Naive thymus-derived CD4-positive, alpha-beta T cell (primary cell): ENCODE measurements around the gene ABL2. TPM values are rescaled to one million over a fixed set of nuclear protein-coding genes. Genes with fewer than 3 reads are reported as not detected.

ENCODE experiments used
- ATAC-seq: fragments of 150-1000 bp; cut with Tn5 transposase; 2 replicates; pipeline ENCODE4 v1.10.0; 2021; ENCODE audit warnings: mild to moderate bottlenecking, moderate library complexity
- CTCF ChIA-PET: fragments of 350-600 bp; sonication (Branson Sonifier 250); formaldehyde crosslinking; loops from one replicate; lab custom pipeline; 2021; ENCODE audit warnings: antibody characterized with exemption; lab: Charles Lee
- POLR2A ChIA-PET: fragments of 350-600 bp; sonication (Branson Sonifier 250); formaldehyde crosslinking; loops from one replicate; lab custom pipeline; 2021; ENCODE audit warnings: antibody characterized with exemption, inconsistent platforms; lab: Charles Lee
- DNase-seq, 9 donors: peaks; one replicate each; pipeline versions ENCODE4 v3.0.0 to v3.0.0-alpha.2; 2020 to 2022; ENCODE audit warnings: mixed read lengths in 1 of 9
- H3K27ac ChIP-seq: one replicate; pipeline ENCODE4 v1.7.0; 2013; ENCODE audit warnings: mild to moderate bottlenecking, low read depth, low read length, moderate library complexity
- H3K27me3 ChIP-seq, 2 donors: one replicate each; pipeline ENCODE4 v1.7.0; 2013; ENCODE audit warnings: low read length in 2 of 2, mild to moderate bottlenecking in 2 of 2, moderate library complexity in 2 of 2; ENCODE audit not compliant: control insufficient read depth in 2 of 2, insufficient read depth in 2 of 2
- H3K36me3 ChIP-seq, 3 experiments: 1 replicate in 2 of 3; 2 replicates in 1 of 3; pipeline ENCODE4 v1.7.0; 2013; ENCODE audit warnings: low read length in 3 of 3, mild to moderate bottlenecking in 3 of 3, moderate library complexity in 1 of 3; ENCODE audit not compliant: insufficient read depth in 3 of 3, control insufficient read depth in 2 of 3
- H3K4me1 ChIP-seq, 2 donors: one replicate each; pipeline ENCODE4 v1.7.0; 2013; ENCODE audit warnings: low read length in 2 of 2, mild to moderate bottlenecking in 2 of 2, moderate library complexity in 1 of 2; ENCODE audit not compliant: control insufficient read depth in 2 of 2, insufficient read depth in 2 of 2
- H3K4me3 ChIP-seq: 2 replicates; pipeline ENCODE4 v1.7.0; 2013; ENCODE audit warnings: mild to moderate bottlenecking, low read length
- H3K9me3 ChIP-seq, 3 experiments: 1 replicate in 2 of 3; 2 replicates in 1 of 3; pipeline ENCODE4 v1.7.0; 2013; ENCODE audit warnings: low read length in 3 of 3; ENCODE audit not compliant: control insufficient read depth in 2 of 3
- H3K27ac Mint-ChIP-seq, 9 donors: one replicate each; pipeline ENCODE4 v1.8.0; 2020 to 2022; ENCODE audit warnings: mixed read lengths in 9 of 9, mild to moderate bottlenecking in 8 of 9, moderate library complexity in 5 of 9, inconsistent platforms in 2 of 9
- H3K27me3 Mint-ChIP-seq, 5 donors: one replicate each; pipeline ENCODE4 v1.8.0; 2021 to 2022; ENCODE audit warnings: mixed read lengths in 5 of 5, mild to moderate bottlenecking in 1 of 5
- H3K36me3 Mint-ChIP-seq, 5 donors: one replicate each; pipeline ENCODE4 v1.8.0; 2020 to 2022; ENCODE audit warnings: mixed read lengths in 5 of 5, mild to moderate bottlenecking in 3 of 5, inconsistent platforms in 1 of 5
- H3K4me1 Mint-ChIP-seq, 7 donors: one replicate each; pipeline ENCODE4 v1.8.0; 2020 to 2022; ENCODE audit warnings: mixed read lengths in 7 of 7, mild to moderate bottlenecking in 3 of 7, inconsistent platforms in 1 of 7
- H3K4me3 Mint-ChIP-seq, 10 donors: one replicate each; pipeline ENCODE4 v1.8.0; 2020 to 2022; ENCODE audit warnings: mild to moderate bottlenecking in 10 of 10, mixed read lengths in 10 of 10, moderate library complexity in 6 of 10, inconsistent platforms in 2 of 10
- H3K9me3 Mint-ChIP-seq, 11 donors: one replicate each; pipeline ENCODE4 v1.8.0; 2020 to 2022; ENCODE audit warnings: mixed read lengths in 11 of 11, mild to moderate bottlenecking in 4 of 11, inconsistent platforms in 1 of 11, moderate library complexity in 1 of 11
- intact Hi-C, 2 donors: fragments of 100-400 bp; cut with micrococcal nuclease; formaldehyde crosslinking; loops; one replicate each; pipeline ENCODE4 v1.15.1; 2023
- polyA plus RNA-seq, 2 donors: library from polyadenylated mRNA; unstranded; fragments of 300-500 nt; fragmentation: Illumina TruSeq; gene quantifications; one replicate each; pipeline ENCODE4 v1.2.3, GENCODE V29; 2021
- total RNA-seq, 6 experiments: library from RNA in 5 of 6; stranded (reverse) in 5 of 6; gene quantifications; 1 replicate in 5 of 6; 2 replicates in 1 of 6; pipeline ENCODE4 v1.2.3 and lab custom pipeline; 2021 to 2026

ABL2 gene
- total and polyA plus RNA-seq, 7 experiments from 2014 or later, result 1.9 to 20.1 (median 17.1) TPM

- Mint-ChIP-seq H3K4me1 (peaks cover 8 to 44% (median 28%) of the 10 kb centered on the region in 7 donors), H3K9me3 (peaks cover 0 to 4% (median 0%) of the 10 kb centered on the region in 11 donors), H3K4me3 (peak overlapping the region in 3 of 10 donors; percentile 0 to 56 (median 12)), H3K36me3 (peaks cover 0 to 30% (median 16%) of the 10 kb centered on the region in 5 donors), H3K27ac (peak overlapping the region in 8 of 9 donors; percentile 27 to 82 (median 56)), H3K27me3 (no peaks in the 10 kb centered on the region)
- Histone ChIP-seq H3K4me3 (no peak overlapping the region), H3K4me1 (no peaks in the 10 kb centered on the region), H3K27me3 (no peaks in the 10 kb centered on the region), H3K36me3 (no peaks in the 10 kb centered on the region), H3K27ac (no peak overlapping the region), H3K9me3 (no peaks in the 10 kb centered on the region)
- CTCF ChIA-PET, result no interaction called here
- ATAC-seq, result no peak
- POLR2A ChIA-PET, result no interaction called here
- intact Hi-C loops, result loop anchor here in 1 of 2 donors (5.0 kb wide), 1 partner anchor 35 kb away; no protein-coding TSS in a partner anchor
- no peak for DNase-seq
Observed at GRCh38 chr1:179151908-179152682, 77.4 kb downstream of the ABL2 start.

GRCh38 chr1:179146911-179147310 is 82.6 kb downstream of the ABL2 start:
- POLR2A ChIA-PET, result no interaction called here
- Mint-ChIP-seq H3K4me3 (no peak overlapping the region), H3K4me1 (peaks cover 6 to 48% (median 32%) of the 10 kb centered on the region in 7 donors), H3K27me3 (no peaks in the 10 kb centered on the region), H3K36me3 (peaks cover 0 to 22% (median 12%) of the 10 kb centered on the region in 5 donors), H3K27ac (peak overlapping the region in 8 of 9 donors; percentile 25 to 87 (median 62)), H3K9me3 (peaks cover 0 to 4% (median 0%) of the 10 kb centered on the region in 11 donors)
- Histone ChIP-seq H3K36me3 (no peaks in the 10 kb centered on the region), H3K9me3 (no peaks in the 10 kb centered on the region), H3K4me3 (no peak overlapping the region), H3K27ac (no peak overlapping the region), H3K4me1 (peaks cover 7% of the 10 kb centered on the region in 2 donors), H3K27me3 (no peaks in the 10 kb centered on the region)
- DNase-seq, result no peak
- intact Hi-C loops, result no loop called here
- ATAC-seq, result no peak
- CTCF ChIA-PET, result no interaction called here

GRCh38 chr1:179146476-179146875 is 83.0 kb downstream of the ABL2 start:
- Mint-ChIP-seq H3K4me3 (no peak overlapping the region), H3K4me1 (peaks cover 7 to 49% (median 33%) of the 10 kb centered on the region in 7 donors), H3K9me3 (peaks cover 0 to 4% (median 0%) of the 10 kb centered on the region in 11 donors), H3K27me3 (no peaks in the 10 kb centered on the region), H3K36me3 (peaks cover 0 to 22% (median 12%) of the 10 kb centered on the region in 5 donors), H3K27ac (peak overlapping the region in 8 of 9 donors; percentile 25 to 88 (median 62))
- DNase-seq, result no peak
- no peak for ATAC-seq
- Histone ChIP-seq H3K4me1 (peaks cover 11% of the 10 kb centered on the region in 2 donors), H3K36me3 (no peaks in the 10 kb centered on the region), H3K27ac (no peak overlapping the region), H3K9me3 (no peaks in the 10 kb centered on the region), H3K4me3 (no peak overlapping the region), H3K27me3 (no peaks in the 10 kb centered on the region)
- POLR2A ChIA-PET, result no interaction called here
- intact Hi-C loops, result no loop called here
- CTCF ChIA-PET, result no interaction called here

- Mint-ChIP-seq H3K9me3 (peaks cover 0 to 4% (median 0%) of the 10 kb centered on the region in 11 donors), H3K4me3 (peak overlapping the region in 6 of 10 donors; percentile 20 to 60 (median 26)), H3K4me1 (peaks cover 12 to 50% (median 41%) of the 10 kb centered on the region in 7 donors), H3K36me3 (peaks cover 0 to 16% (median 4%) of the 10 kb centered on the region in 5 donors), H3K27me3 (no peaks in the 10 kb centered on the region), H3K27ac (peak overlapping the region in 8 of 9 donors; percentile 33 to 88 (median 65))
- peak; percentile 36 for ATAC-seq
- Histone ChIP-seq H3K27ac (no peak overlapping the region), H3K9me3 (no peaks in the 10 kb centered on the region), H3K36me3 (no peaks in the 10 kb centered on the region), H3K4me1 (peaks cover 12 to 20% of the 10 kb centered on the region in 2 donors), H3K27me3 (no peaks in the 10 kb centered on the region), H3K4me3 (no peak overlapping the region)
- ChIA-PET POLR2A (interaction anchor here (0.7 kb wide), 1 partner anchor 12 kb away, joined by 3 read pairs; no protein-coding TSS in a partner anchor), CTCF (no interaction called here)
- intact Hi-C loops, result no loop called here
- DNase-seq, result peak in 3 of 9 donors; percentile 18 to 29 (median 24)
Observed at GRCh38 chr1:179145521-179145920, 84.0 kb downstream of the ABL2 start.

- DNase-seq, result no peak
- Mint-ChIP-seq H3K4me1 (peaks cover 19 to 59% (median 49%) of the 10 kb centered on the region in 7 donors), H3K4me3 (no peak overlapping the region), H3K27ac (no peak overlapping the region), H3K36me3 (peaks cover 0 to 11% (median 0%) of the 10 kb centered on the region in 5 donors), H3K9me3 (peaks cover 0 to 2% (median 0%) of the 10 kb centered on the region in 11 donors), H3K27me3 (no peaks in the 10 kb centered on the region)
- no peaks in the 10 kb centered on the region for H3K27me3 ChIP-seq
- no peaks in the 10 kb centered on the region for H3K9me3 ChIP-seq
- H3K4me1 ChIP-seq, result peaks cover 12 to 20% of the 10 kb centered on the region in 2 donors
- H3K27ac ChIP-seq, result no peak overlapping the region
- no peak overlapping the region for H3K4me3 ChIP-seq
- intact Hi-C loops, result no loop called here
- ChIA-PET CTCF (no interaction called here), POLR2A (no interaction called here)
- no peak for ATAC-seq
- H3K36me3 ChIP-seq, result no peaks in the 10 kb centered on the region
Observed at GRCh38 chr1:179144626-179145025, 84.9 kb downstream of the ABL2 start.

- Mint-ChIP-seq H3K27ac (peak overlapping the region in 7 of 9 donors; percentile 84 to 93 (median 90)), H3K4me1 (peaks cover 20 to 66% (median 55%) of the 10 kb centered on the region in 7 donors), H3K27me3 (no peaks in the 10 kb centered on the region), H3K9me3 (no peaks in the 10 kb centered on the region), H3K36me3 (peaks cover 0 to 14% (median 2%) of the 10 kb centered on the region in 5 donors), H3K4me3 (peak overlapping the region in 3 of 10 donors; percentile 40 to 61 (median 60))
- Histone ChIP-seq H3K9me3 (no peaks in the 10 kb centered on the region), H3K4me3 (no peak overlapping the region), H3K4me1 (peaks cover 12 to 20% of the 10 kb centered on the region in 2 donors), H3K27ac (peak overlapping the region; percentile 49), H3K36me3 (no peaks in the 10 kb centered on the region), H3K27me3 (no peaks in the 10 kb centered on the region)
- ATAC-seq (peak; percentile 44), DNase-seq (peak in 4 of 9 donors; percentile 25 to 51 (median 40))
- intact Hi-C loops, result loop anchor here in 1 of 2 donors (2.0 kb wide), 1 partner anchor 15 kb away; no protein-coding TSS in a partner anchor
- ChIA-PET CTCF (no interaction called here), POLR2A (interaction anchor here (0.8 kb wide), 1 partner anchor 13 kb away, joined by 4 read pairs; no protein-coding TSS in a partner anchor)
Observed at GRCh38 chr1:179143322-179143721, 86.2 kb downstream of the ABL2 start.
